ENCODE results near the gene CDC42BPG.
A peak's percentile ranks its signal among the peaks of the same experiment; 100 is the strongest.

The CDC42BPG gene

DNA sequence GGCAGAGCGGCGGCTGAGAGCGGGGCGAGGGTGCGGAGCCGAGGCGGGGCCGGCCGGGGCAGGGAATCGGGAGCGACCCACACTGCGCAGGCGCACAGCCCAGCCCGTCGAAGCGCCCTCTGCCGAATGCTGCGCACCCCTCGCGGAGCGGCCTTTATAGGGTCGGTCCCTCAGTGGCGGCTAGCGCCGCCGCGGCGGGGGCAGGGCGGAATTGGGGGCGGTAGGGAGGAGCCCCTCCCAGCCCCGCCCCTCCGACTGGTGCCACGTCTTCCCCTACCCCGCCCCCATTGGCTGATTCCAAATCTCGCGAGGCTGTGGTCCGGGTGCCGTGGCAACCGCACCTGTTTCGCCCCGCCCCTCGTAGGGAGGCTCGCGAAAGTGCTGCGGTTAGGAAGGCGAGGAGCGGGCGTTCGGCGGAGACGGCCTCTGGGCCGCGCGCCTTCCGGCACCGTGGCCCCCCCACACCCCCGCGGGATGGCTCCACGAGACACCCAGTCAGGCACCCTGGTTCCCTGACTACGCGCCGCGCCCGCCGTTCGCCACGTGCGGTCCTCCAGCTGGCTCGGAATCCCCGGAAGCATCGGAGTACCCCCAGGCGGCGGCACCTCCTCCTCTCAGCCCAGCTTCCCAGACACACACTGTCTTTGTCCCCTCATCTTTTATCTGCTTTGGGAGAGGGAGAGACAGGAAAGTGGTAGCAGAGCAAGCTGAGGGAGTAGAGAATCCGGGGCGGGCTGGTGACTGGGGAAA lies 34.2 kb upstream of the CDC42BPG start, which contains the start of gene EHD1:
Gene EHD1, minus strand, starts transcription at position 128 of the 750 bp plus-strand sequence. CDS start 157 bp downstream, outside the sequence.
- DNase-seq (ENCODE audit: low read depth), result peak; percentile 98
- H3K4me3 ChIP-seq (replicated peaks; ENCODE audit: low read depth, low read length), result peak within 1 kb of the TSS; percentile 93
- TF ChIP-seq CTCF (IDR thresholded peaks at IDR 0.05; ENCODE audit: low read length, missing control alignments), result peak; percentile 41

GRCh38 chr11:64878223-64878493 lies 33.7 kb upstream of the CDC42BPG start:
- TF ChIP-seq CTCF (IDR thresholded peaks at IDR 0.05; ENCODE audit: low read length, missing control alignments), result no peak
- no peak for DNase-seq (ENCODE audit: low read depth)

DNA sequence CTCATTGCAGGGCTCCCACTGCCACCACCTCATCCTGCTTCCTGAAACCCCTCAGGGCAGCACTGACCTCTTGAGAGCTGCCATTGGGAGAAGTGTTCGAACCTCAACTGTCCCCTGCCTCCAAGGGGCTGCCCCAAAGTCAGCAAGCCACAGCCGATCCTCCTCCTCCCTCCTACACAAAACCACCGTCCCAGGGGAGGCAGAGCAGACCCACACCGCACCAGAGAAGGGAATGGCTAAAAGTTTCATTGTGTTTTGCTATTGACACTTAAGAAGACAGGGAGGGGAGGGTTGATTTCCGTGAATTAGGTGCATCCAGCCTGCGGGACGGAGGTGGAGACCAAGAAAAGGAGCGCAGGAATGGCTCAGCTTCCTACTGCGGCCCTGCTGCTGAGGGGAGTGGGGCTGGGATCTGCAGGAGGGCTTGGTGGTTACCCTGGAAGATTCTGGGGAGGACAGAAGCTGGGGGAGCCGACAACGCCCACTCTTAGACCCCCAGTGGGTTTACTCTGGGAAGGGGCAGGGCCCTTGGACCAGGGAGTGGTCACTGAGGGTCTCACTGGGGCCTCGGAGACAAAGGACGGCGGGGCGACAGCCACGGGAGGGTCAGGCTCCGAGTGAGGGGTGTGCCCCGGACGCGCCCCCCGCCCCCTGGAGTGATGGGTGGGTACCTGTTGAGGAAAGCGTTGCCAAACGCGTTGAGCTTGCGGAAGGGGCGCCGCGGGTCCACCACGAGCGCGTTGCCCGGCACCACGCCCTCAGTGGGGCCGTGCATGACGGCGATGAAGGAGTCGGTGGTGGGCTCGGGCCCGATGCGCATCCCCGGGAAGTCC lies 33.2 kb upstream of the CDC42BPG start:
- DNase-seq (ENCODE audit: low read depth), result no peak
- TF ChIP-seq CTCF (IDR thresholded peaks at IDR 0.05; ENCODE audit: low read length, missing control alignments), result no peak

More at GRCh38 chr11:64878223-64878493, 33.7 kb upstream of the CDC42BPG start:
- peak overlapping the region; percentile 93 for H3K4me3 ChIP-seq (replicated peaks; ENCODE audit: low read depth, low read length)

GRCh38 chr11:64876835-64877341 lies 32.4 kb upstream of the CDC42BPG start:
- TF ChIP-seq CTCF (IDR thresholded peaks at IDR 0.05; ENCODE audit: low read length, missing control alignments), result no peak

More for the DNA sequence above, 33.2 kb upstream of the CDC42BPG start:
- peak overlapping the region; percentile 93 for H3K4me3 ChIP-seq (replicated peaks; ENCODE audit: low read depth, low read length)

DNA sequence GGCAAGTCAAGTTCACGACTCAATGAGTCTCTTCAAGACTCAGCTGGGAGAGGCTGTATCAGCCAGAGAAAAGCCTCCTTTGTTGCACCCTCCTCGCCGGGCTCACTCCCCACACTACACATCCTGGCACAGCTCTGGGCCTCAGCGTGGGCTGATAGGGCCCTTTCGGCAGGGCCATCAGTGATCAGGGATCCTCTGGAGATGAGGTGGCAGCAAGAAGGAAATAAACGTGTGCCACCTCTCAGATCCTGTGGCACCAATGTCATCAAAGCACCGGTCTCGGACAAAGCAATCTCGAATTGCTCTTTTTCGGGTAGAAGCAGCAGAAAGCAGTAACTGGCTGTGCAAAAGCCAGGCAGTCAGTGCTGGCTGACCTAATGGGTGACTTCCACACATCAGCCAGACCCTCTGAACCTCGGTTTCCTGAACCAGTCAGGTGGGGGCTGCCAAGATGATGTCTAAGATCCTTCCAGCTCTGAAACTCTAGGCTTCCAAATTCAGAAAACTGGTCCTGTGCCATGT lies 31.8 kb upstream of the CDC42BPG start:
- H3K4me3 ChIP-seq (replicated peaks; ENCODE audit: low read depth, low read length), result peak overlapping the region; percentile 93
- no peak for DNase-seq (ENCODE audit: low read depth)
- TF ChIP-seq CTCF (IDR thresholded peaks at IDR 0.05; ENCODE audit: low read length, missing control alignments), result no peak

More at GRCh38 chr11:64876835-64877341, 32.4 kb upstream of the CDC42BPG start:
- peak; percentile 39 for DNase-seq (ENCODE audit: low read depth)
- peak overlapping the region; percentile 93 for H3K4me3 ChIP-seq (replicated peaks; ENCODE audit: low read depth, low read length)

DNA sequence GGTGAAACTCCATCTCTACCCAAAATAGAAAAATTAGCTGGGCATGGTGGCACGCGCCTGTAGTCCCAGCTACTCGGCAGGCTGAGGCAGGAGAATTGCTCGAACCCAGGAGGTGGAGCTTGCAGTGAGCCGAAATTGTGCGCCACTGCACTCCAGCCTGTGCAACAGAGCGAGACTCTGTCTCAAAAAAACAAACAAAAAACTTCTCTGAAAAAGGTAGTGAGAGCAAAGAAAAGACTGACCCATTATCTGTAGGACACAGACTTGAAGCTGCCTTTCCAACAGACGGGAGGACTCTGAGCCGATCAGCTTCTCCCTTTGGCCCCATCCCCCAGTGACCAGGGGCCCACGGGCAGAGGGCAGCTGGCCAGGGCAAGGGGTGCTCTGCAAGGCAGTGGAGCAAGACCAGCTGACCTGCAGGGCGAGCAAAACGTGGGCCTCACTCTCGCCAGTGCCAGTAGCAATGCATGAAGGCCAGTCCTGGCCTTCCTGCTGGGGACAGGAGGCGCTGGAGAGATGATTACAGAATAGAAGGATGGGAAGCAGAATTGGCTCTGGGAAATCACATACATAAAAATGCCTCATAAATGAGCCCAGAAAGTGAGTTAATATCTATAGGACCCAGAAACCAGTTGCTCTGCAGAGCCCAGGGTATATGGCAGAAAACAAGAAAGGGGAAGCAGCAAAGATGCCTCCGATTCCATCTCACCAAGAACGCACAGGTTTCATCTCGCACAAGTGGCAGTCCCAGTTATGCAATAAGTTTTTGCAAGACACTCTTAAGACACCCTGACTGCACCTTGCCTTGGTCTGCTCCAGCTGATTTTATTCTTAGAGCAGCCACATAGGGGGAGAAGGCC lies 31.1 kb upstream of the CDC42BPG start:
- DNase-seq (ENCODE audit: low read depth), result no peak
- peak overlapping the region; percentile 93 for H3K4me3 ChIP-seq (replicated peaks; ENCODE audit: low read depth, low read length)
- TF ChIP-seq CTCF (IDR thresholded peaks at IDR 0.05; ENCODE audit: low read length, missing control alignments), result no peak
